GM23248 (cell line): ENCODE measurements around the gene C14orf119.

Experiments used
- EZH2 ChIP-seq: fragments of 200-600 bp; sonication (generic); IDR thresholded peaks from 2 replicates; pipeline ENCODE4 v1.6.1; 2018; ENCODE audit warnings: antibody characterized with exemption, mild to moderate bottlenecking; ENCODE audit not compliant: insufficient read depth, poor library complexity, severe bottlenecking
- EZH2phosphoT487 ChIP-seq: fragments of 200-600 bp; sonication (generic); IDR thresholded peaks from 2 replicates; pipeline ENCODE4 v1.6.1; 2018; ENCODE audit warnings: antibody characterized with exemption, moderate library complexity, mild to moderate bottlenecking, low read depth; ENCODE audit not compliant: insufficient read depth

GRCh38 chr14:23056956-23057756 lies 38.1 kb upstream of the C14orf119 start, which contains the start of gene CDH24:
- TF ChIP-seq EZH2 (no peak), EZH2phosphoT487 (no peak)
